NCI-H748 (cell line): ENCODE results near the gene RAD51B.

Source experiments
- DNase-seq: peaks from one replicate; lab custom pipeline; 2025; ENCODE audit not compliant: unreplicated experiment; lab: John Stamatoyannopoulos, UW

The RAD51B gene

GRCh38 chr14:68495101-68496039 is 675.8 kb downstream of the RAD51B start:
- DNase-seq = no peak

- DNase-seq = no peak
Measured at GRCh38 chr14:68497011-68497410, 677.4 kb downstream of the RAD51B start.

- no peak for DNase-seq
Measured at GRCh38 chr14:68499451-68499850, 679.9 kb downstream of the RAD51B start.

- no peak for DNase-seq
Measured at GRCh38 chr14:68501171-68501570, 681.6 kb downstream of the RAD51B start.

- no peak for DNase-seq
Measured at GRCh38 chr14:68501614-68502052, 682.1 kb downstream of the RAD51B start.

- DNase-seq = no peak
Measured at GRCh38 chr14:68502230-68502629, 682.7 kb downstream of the RAD51B start.

- no peak for DNase-seq
Measured at GRCh38 chr14:68503186-68503825, 683.7 kb downstream of the RAD51B start.

- DNase-seq = no peak
Measured at GRCh38 chr14:68504861-68505260, 685.3 kb downstream of the RAD51B start.

GRCh38 chr14:68506021-68506644 is 686.6 kb downstream of the RAD51B start:
- no peak for DNase-seq

GRCh38 chr14:68506645-68507419 is 687.3 kb downstream of the RAD51B start:
- DNase-seq = no peak

- DNase-seq = no peak
Measured at GRCh38 chr14:68507544-68508081, 688.0 kb downstream of the RAD51B start.

GRCh38 chr14:68508581-68508980 is 689.0 kb downstream of the RAD51B start:
- DNase-seq = no peak

GRCh38 chr14:68509188-68509983 is 689.8 kb downstream of the RAD51B start:
- DNase-seq = no peak

- DNase-seq = no peak
Measured at GRCh38 chr14:68510201-68511128, 690.9 kb downstream of the RAD51B start.

- no peak for DNase-seq
Measured at GRCh38 chr14:68511129-68512047, 691.8 kb downstream of the RAD51B start.

- no peak for DNase-seq
Measured at GRCh38 chr14:68512088-68512487, 692.5 kb downstream of the RAD51B start.

GRCh38 chr14:68513137-68513536 is 693.6 kb downstream of the RAD51B start:
- DNase-seq = no peak
